Activated gamma-delta T cell treated with anti-CD3 and anti-CD28 coated beads, Interleukin-2, amount 50 U/mL, for 16 hours (primary cell): Measurements from ENCODE around the gene ITPRIPL1.

Experiments
- DNase-seq: peaks from one replicate; pipeline ENCODE4 v3.0.0-alpha.2; 2020; ENCODE audit warnings: low read depth

The ITPRIPL1 gene

GRCh38 chr2:96354492-96354891 lies 29.4 kb downstream of the ITPRIPL1 start:
- DNase-seq: no peak

GRCh38 chr2:96356889-96357288 lies 31.8 kb downstream of the ITPRIPL1 start:
- DNase-seq: no peak

GRCh38 chr2:96359310-96359709 lies 34.2 kb downstream of the ITPRIPL1 start:
- DNase-seq: no peak

- no peak for DNase-seq
These were observed 34.7 kb downstream of the ITPRIPL1 start for GRCh38 chr2:96359866-96360265.

- DNase-seq: no peak
These were observed 36.6 kb downstream of the ITPRIPL1 start for GRCh38 chr2:96361751-96362150.

- DNase-seq: no peak
These were observed 44.1 kb downstream of the ITPRIPL1 start for GRCh38 chr2:96369186-96369585.

GRCh38 chr2:96374211-96374951 lies 49.3 kb downstream of the ITPRIPL1 start:
- no peak for DNase-seq
